Colonic mucosa (tissue), 4 donors: ENCODE results near the gene DHX8. TPM values are rescaled to one million over a fixed set of nuclear protein-coding genes. Genes with fewer than 3 reads are reported as not detected.

Source experiments
- DNase-seq: peaks from one replicate; pipeline ENCODE4 v3.0.0-alpha.2; 2020
- H3K27ac ChIP-seq: fragments of 200-600 bp; one replicate; pipeline ENCODE4 v1.8.0; 2021
- H3K27me3 ChIP-seq: fragments of 200-600 bp; one replicate; pipeline ENCODE4 v1.8.0; 2021
- H3K36me3 ChIP-seq: fragments of 200-600 bp; one replicate; pipeline ENCODE4 v1.8.0; 2021
- H3K4me1 ChIP-seq: fragments of 200-600 bp; one replicate; pipeline ENCODE4 v1.8.0; 2021; ENCODE audit warnings: mild to moderate bottlenecking
- H3K4me3 ChIP-seq: fragments of 200-600 bp; one replicate; pipeline ENCODE4 v1.8.0; 2021
- H3K9ac ChIP-seq, 2 donors: one replicate each; pipeline ENCODE4 v1.7.0; 2013; ENCODE audit warnings: control low read depth in 2 of 2, low read depth in 2 of 2, low read length in 2 of 2
- H3K9me3 ChIP-seq: fragments of 200-600 bp; one replicate; pipeline ENCODE4 v1.8.0; 2021
- intact Hi-C: fragments of 100-400 bp; cut with DNase I; formaldehyde crosslinking; loops from one replicate; pipeline ENCODE4 v1.14.1; 2022
- total RNA-seq, 2 donors: library from RNA; stranded (reverse); fragmentation: NEBNext Ultra II Directional in 1 of 2; extraction: Animal tissue kit (Norgen Biotek cat#: 25700) in 1 of 2; gene quantifications; one replicate each; pipeline ENCODE4 v1.2.1, GENCODE V29; 2021
- TF ChIP-seq, protein P1 (sequence below): fragments of 200-600 bp; IDR thresholded peaks from one replicate; pipeline ENCODE4 v1.8.0; 2022; ENCODE audit warnings: antibody characterized with exemption, mild to moderate bottlenecking
- donor health status: healthy.
- donor health status: DM: no; HTN: no; CAD: no.
- donor health status: DM: no; HTN: no; CAD: no.

Gene DHX8
- total RNA-seq, 2 donors from 2014 or later = 44.5 to 47.6 TPM

DNA sequence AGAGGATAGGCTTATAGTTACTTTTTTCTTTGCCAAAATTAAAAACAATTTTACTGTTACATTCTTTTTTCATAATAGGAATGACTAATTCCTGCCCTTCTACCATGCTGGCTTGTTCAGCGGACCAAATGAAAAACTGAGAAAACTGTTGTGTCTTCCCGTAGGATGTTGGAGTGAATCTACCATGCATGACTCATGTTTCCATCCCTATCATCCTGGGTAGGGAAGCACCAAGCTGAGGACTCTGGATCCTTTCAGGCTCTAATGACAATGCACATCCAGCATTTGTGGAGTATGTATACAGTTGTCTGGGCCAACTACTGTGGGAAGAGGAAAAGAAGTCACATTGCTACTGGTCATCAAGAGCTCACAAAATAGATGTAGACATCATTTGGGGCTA is 41.1 kb upstream of the DHX8 start:
- H3K36me3 ChIP-seq = no peaks in the 10 kb centered on the region
- intact Hi-C loops = no loop called here
- H3K27ac ChIP-seq = no peak overlapping the region
- no peaks in the 10 kb centered on the region for H3K27me3 ChIP-seq
- no peaks in the 10 kb centered on the region for H3K4me1 ChIP-seq
- TF ChIP-seq, protein P1, sequence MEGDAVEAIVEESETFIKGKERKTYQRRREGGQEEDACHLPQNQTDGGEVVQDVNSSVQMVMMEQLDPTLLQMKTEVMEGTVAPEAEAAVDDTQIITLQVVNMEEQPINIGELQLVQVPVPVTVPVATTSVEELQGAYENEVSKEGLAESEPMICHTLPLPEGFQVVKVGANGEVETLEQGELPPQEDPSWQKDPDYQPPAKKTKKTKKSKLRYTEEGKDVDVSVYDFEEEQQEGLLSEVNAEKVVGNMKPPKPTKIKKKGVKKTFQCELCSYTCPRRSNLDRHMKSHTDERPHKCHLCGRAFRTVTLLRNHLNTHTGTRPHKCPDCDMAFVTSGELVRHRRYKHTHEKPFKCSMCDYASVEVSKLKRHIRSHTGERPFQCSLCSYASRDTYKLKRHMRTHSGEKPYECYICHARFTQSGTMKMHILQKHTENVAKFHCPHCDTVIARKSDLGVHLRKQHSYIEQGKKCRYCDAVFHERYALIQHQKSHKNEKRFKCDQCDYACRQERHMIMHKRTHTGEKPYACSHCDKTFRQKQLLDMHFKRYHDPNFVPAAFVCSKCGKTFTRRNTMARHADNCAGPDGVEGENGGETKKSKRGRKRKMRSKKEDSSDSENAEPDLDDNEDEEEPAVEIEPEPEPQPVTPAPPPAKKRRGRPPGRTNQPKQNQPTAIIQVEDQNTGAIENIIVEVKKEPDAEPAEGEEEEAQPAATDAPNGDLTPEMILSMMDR = no peak
- H3K9me3 ChIP-seq = no peaks in the 10 kb centered on the region
- no peak overlapping the region for H3K9ac ChIP-seq
- DNase-seq = no peak
- H3K4me3 ChIP-seq = no peak overlapping the region

DNA sequence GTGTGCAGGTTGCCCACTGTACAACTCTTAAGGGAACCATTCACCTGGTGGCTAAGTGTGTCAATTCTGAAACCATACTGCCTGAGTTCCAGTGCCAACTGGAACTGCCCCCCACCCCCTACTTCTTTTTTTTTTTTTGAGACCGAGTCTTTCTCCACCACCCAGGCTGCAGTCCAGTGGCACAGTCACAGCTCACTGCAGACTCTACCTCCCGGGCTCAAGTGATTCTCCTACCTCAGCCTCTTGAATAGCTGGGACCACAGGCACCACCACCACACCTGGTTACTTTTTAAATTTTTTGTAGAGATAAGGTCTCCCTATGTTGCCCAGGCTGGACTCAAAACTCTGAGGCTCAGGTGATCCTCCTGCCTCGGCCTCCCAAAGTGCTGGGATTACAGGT is 40.4 kb upstream of the DHX8 start:
- no peak overlapping the region for H3K4me3 ChIP-seq
- H3K27ac ChIP-seq = no peak overlapping the region
- intact Hi-C loops = no loop called here
- TF ChIP-seq, protein P1 = no peak
- H3K9ac ChIP-seq = no peak overlapping the region
- no peaks in the 10 kb centered on the region for H3K9me3 ChIP-seq
- no peaks in the 10 kb centered on the region for H3K4me1 ChIP-seq
- H3K27me3 ChIP-seq = no peaks in the 10 kb centered on the region
- no peak for DNase-seq
- H3K36me3 ChIP-seq = no peaks in the 10 kb centered on the region

DNA sequence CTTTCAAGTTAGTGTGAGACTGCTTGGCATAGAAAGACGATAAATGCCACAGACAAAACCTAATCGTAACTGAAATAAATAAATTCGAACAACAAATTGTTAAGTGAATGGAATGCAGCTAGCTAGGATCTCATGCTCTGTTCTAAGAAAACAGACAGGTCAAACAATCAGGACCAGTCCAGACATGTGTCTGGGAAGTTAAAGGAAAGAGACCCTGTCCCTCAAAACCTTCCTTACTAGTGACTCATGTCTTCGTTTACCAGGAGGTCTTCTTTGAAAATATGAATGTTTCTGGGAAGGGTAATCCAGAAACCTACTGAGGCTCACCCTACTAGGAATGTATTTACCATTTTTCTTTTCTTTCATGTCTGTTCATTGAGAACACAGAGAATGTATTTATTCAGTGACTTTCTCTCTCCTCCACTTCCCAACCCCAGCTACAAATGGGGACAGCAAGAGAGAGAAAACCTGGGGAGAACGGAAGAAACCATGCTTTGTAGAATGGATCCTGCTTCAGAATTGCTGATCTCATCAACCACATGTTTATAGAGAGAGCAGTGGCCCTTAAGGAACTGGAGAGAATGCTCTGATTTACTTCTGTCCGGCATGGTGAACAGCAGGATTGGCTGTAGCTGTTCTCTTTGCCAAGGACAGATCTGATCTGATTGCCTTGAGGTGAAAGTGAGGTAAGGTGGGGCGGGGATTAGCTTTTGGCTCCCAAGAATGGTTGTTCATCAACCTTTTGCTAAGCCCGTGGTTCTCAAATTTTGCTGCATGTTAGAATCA is 39.4 kb upstream of the DHX8 start:
- Histone ChIP-seq H3K4me1 (no peaks in the 10 kb centered on the region), H3K4me3 (no peak overlapping the region), H3K9ac (no peak overlapping the region), H3K9me3 (no peaks in the 10 kb centered on the region), H3K36me3 (no peaks in the 10 kb centered on the region), H3K27me3 (no peaks in the 10 kb centered on the region), H3K27ac (no peak overlapping the region)
- intact Hi-C loops = no loop called here
- DNase-seq = no peak
- TF ChIP-seq, protein P1 = no peak

DNA sequence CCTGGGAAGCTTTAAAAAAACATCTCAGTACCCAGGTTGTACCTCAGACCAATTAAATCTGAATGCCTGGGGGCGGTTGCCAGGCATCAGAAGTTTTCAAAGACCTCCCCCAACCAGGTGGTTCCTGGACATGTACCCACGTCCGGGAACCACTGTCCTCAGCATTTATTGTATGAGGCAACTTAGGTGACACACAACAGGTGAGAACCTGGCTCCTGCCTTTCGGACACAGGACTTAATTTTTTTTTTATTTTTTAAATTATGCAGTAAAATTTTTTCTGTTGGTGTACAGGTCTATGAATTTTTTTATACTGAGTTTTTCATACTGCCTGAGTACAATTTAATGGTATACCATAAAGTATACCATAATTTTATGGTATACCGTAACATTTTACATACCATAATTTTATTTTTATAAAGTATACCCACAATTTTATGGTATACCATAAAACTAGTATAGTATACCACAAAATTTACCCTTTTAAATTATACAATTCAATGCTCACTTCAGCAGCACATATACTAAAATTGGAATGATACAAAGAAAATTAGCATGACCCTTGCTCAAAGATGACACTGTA is 38.7 kb upstream of the DHX8 start:
- no peak overlapping the region for H3K4me3 ChIP-seq
- no peaks in the 10 kb centered on the region for H3K4me1 ChIP-seq
- TF ChIP-seq, protein P1 = no peak
- no peak overlapping the region for H3K9ac ChIP-seq
- H3K27me3 ChIP-seq = no peaks in the 10 kb centered on the region
- intact Hi-C loops = no loop called here
- H3K9me3 ChIP-seq = no peaks in the 10 kb centered on the region
- DNase-seq = no peak
- no peak overlapping the region for H3K27ac ChIP-seq
- H3K36me3 ChIP-seq = no peaks in the 10 kb centered on the region

DNA sequence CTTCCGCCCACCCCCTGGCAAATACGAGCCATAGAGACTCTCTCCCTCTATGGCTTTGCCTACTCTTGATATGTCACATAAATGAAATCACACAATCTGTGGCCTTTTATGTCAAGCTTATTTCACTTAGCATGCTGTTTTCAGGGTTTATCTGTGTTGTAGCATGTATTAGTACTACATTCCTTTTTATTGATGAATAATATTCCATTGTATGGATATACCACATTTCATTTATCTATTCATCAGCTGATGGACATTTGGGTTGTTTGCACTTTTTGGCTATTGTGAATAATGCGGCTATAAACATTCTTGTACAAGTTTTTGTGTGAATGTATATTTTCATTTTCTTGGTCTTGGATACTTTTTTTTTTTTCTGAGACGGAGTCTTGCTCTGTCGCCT is 37.0 kb upstream of the DHX8 start:
- Histone ChIP-seq H3K9me3 (no peaks in the 10 kb centered on the region), H3K4me1 (no peaks in the 10 kb centered on the region), H3K4me3 (no peak overlapping the region), H3K27me3 (no peaks in the 10 kb centered on the region), H3K9ac (no peak overlapping the region), H3K27ac (no peak overlapping the region), H3K36me3 (no peaks in the 10 kb centered on the region)
- TF ChIP-seq, protein P1 = no peak
- DNase-seq = no peak
- intact Hi-C loops = no loop called here
